GM21515 (cell line): ENCODE results near the gene ZNF613.
"Not testable (repeated sequence)": the region's sequence is repeated elsewhere in the genome, so short reads cannot be mapped to it uniquely, and the experiment has no call there.

Experiments used
- ATAC-seq: cut with Tn5 transposase; IDR thresholded peaks from one replicate; pipeline ENCODE4 v1.9.1; 2021; ENCODE audit not compliant: unreplicated experiment

ZNF613 gene

DNA sequence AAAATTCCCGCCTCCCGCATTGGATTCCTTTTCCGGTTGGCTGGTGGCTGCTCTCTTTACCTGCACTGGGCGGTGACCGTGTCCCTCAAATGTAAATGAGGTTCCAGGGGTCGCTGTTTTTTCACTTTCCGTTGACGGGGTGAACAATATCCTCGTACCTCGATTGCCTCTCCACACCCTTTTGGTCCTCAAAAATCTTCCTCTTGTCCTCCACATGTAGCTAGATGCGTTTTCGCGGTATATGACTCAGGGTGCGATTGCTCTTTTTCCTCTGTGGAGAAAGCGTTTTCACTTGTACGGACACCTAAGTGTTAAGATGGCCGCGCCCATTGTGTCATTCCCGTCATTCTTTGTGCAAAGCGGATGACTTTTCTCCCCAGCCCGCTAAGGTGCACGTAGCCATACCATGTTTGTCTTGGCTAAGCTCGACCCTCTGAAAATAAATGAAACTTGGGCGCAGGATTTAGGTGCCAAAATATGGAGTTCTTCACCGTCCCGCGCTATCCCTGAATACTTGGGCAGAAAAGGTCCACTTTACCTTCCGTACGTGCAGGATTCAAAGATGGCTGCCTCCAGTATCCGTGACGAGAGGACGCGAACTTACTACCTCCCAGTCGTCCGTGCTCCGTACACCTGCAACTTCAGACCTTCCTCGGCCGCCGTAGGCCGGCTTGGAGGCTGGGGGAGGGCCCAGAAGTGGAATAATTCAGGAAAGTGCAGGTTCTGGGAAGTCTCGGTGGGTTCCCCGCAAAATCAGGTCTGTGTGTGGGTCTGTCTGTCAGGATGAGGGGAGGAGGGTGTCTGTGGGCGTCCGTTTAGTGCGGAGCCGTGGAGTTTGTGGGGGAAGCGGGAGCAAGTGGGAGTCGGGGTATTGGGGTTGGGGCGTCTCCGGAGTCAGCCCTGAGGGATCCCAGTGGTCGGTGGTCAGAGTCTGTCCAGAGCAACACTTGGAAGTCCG, at the start of gene ZNF613:
Gene ZNF613 (plus strand): TSS at position 689 of the 958 bp plus-strand sequence. CDS start 8,749 bp downstream, outside the sequence.
- peak; percentile 78 for ATAC-seq

DNA sequence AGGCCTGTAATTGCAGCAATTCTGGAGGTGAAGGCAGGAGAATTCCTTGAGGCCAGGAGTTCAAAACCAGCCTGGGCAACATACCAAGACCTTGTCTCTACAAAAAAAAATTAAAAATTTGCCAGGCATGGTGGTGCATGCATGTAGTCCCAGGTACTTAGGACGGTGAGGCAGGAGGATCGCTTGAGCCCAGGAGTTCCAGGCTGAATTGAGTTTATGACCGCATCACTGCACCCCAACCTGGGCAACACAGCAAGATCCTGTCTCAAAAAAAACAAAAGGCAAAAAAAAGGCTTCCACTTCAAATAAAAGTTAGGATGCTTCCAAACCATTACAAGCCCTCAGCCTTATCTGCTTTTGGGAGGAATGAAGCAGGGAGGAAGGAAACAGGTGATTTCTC, 44.8 kb upstream of the ZNF613 start:
- no peak for ATAC-seq

DNA sequence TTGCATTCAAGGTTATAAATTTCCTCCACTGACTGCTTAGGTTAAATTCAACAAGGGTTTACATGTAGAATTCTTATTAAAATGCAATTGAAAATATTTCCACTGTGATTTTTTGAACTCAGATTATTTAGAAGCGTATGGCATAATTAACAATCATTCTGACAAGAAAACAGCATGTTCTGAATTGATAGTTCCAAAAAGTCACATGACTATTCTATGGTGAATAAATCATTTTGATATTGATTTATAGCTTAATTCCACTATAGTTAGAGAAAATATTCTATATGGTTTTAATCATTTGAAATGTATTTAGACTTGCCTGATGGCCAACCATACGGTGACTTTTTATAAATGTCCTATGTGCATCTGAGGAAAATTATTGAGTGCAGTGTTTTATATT, 42.6 kb upstream of the ZNF613 start:
- no peak for ATAC-seq

DNA sequence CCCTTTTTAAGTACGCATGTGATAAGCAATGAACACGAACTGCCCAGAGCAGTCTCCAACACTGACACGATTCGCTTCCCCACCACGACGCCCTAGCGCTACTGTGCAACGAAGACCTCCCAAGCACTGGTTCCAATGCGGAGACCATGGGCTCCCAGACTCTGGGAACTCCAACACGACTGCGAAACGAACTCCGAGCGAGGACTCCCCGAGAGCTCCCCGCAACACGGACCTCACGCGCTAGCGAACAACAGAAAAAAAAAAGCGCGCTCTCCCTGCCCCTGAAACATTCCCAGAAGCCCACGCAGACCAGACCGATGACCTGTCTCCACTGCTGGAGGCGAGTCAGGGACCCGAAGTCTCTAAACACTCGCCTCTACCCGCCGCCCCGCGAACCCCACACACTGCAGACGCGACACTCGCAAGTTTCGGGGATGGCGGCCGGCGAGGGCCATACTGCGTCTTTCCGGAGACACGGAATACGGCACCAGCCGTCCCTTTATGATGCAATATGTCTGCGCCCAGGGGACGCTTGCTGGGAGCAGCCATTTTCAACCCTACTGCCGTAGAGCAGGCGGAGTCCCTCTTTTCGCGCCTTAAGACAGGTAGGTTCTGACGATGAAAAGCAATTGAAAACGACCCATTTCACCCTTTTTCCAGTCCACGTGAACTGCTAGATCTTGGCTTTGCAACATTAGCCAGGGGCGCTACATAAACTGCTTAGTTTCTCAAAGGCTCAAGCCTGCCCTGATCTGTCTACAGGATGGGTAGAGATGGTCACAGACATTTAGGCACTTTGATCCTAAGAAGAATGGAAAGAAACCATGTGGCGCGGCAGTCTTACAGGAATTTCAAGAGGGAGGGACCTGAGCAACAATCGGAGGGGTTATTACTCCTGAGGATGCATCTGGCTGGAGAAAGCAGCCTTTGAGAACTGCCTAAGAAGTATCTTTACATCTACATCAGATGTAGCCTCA, 39.5 kb upstream of the ZNF613 start, which contains the start of gene ZNF577:
Gene ZNF577 (minus strand): TSS at position 430 of the 977 bp plus-strand sequence. CDS start 7,569 bp downstream, outside the sequence.
- ATAC-seq, result no peak

DNA sequence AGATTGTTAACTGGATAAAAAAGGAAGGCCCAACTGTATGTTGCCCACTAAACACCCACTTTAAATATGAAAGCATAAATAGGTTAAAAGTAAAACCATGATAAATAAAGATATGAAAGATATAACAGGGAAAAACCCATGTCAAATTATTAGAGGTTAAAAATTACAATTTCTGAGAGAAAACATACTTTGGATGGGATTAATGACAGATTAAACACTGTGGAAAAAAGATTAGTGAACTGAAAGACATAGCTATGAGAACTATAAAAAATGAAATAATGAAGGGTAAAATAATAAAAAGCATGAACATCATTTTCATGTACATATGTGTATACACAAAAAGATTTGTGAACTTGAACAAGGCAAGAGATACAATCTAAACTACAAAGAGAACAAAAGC, 37.3 kb upstream of the ZNF613 start:
- ATAC-seq, result no peak

DNA sequence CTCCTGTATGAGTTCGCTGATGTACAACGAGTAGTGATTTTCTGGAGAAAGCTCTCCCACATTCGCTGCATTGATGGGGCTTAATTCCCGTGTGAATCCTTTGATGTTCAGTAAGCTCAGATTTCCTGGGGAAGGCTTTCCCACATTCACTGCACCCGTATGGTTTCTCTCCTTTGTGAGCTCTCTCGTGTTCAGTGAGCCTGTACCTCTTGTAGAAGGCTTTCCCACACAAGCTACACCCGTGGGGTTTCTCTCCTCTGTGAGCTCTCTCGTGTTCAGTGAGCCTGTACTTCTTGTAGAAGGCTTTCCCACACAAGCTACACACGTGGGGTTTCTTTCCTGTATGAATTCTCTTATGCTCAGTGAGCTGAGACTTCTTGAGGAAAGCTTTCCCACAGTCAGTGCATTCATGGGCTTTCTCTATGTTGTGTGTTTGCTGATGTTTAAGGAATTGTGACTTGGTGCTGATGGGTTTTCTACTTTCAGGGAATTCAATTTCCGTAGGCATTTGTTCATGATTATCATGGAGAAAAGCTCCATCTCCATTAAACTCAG, 36.0 kb upstream of the ZNF613 start:
- no peak for ATAC-seq

DNA sequence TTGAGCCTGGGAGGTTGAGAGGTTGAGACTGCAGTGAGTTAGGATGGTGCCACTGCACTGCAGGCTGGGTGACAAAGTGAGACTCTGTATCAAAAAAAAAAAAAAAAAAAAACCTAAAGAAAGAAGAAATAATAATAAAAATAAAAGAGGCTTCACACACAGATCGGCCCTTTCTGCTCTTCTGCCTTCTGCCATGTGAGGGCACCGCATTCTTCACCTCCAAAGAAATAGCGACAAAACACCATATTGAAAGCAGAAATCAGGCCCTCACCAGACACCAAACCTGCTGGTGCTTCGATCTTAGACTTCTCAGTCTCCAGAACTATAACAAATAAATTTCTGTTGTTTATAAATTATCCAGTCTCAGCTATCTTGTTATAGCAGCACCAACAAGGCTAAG, 25.4 kb upstream of the ZNF613 start:
- ATAC-seq, result no peak

DNA sequence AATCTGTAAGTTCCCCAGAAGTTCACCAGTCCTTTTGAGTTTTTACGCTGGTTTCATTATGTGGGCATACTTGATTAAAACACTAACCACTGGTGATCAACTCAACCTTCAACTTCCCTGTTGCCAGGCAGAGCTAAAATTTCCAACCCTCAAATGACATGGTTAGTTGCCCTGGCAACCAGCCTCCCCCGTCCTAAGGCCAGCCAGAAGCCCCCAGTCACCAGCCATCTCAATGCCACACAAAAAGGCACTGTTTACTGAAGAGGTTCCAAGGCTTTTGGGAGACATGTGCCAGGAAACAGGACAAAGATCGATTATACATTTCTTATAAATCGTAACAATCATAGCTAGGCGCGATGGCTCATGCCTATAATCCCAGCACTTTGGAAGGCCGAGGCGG, 24.1 kb upstream of the ZNF613 start:
- ATAC-seq, result no peak

DNA sequence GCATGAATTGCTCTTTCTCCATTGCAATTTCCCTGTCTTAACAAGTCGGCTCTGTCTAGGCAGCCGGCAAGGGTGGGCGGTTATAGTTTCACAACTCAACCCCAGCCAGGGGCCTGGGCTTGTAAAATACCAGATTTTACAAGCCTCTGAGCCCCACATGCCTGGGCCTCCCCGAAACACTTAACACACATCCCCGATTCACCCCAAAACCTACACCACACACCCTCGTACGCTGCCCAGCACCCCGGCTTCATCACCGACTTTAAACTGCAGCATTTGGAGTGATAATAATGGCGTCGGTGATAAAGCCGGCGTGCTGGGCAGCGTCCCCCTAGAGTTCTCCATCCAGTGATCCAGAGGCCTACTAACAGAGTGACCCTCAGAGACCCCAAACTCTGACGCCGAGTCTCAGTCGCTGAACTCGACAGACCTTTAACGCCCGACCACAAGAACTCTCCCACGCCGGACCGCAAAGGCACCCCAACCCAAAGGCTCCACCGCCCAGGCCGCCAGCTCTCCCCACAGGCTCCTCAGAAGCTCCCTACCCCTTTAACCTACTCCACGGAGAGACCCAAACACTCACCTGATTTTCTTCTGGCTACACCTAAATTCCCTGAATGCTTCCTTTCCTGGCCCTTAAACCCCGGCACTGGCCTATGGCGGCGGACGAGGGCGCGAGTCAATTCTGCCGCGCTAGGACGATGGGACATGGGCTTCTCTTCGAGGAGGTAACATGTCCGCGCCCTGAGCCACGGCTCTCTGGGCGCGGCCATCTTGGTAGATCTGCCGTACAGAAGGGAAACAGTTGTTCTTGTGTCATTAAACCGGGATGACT, 22.7 kb upstream of the ZNF613 start, which contains the start of gene ZNF649:
Gene ZNF649 (minus strand): TSS at position 687 of the 835 bp plus-strand sequence. CDS start 4,910 bp downstream, outside the sequence.
- ATAC-seq, result peak; percentile 91

DNA sequence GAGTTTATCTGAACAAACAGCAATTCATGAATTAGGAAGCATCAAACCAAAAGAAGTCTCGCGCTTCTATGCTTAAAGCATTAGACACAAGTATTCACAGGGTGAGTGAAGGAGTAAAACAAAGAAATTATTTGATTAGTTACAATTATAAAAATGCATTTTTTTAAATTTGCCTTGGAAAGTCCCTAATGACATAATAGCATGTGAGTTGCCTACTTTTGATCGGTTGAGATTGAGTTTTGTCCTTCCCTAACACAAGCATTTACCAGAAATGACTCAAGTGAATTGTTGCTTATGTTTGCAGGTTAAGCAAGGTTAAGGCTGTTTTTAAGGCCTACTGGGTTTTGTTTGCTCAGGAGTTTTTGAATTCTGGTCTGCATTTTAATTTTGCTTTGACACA, 22.1 kb upstream of the ZNF613 start:
- no peak for ATAC-seq

DNA sequence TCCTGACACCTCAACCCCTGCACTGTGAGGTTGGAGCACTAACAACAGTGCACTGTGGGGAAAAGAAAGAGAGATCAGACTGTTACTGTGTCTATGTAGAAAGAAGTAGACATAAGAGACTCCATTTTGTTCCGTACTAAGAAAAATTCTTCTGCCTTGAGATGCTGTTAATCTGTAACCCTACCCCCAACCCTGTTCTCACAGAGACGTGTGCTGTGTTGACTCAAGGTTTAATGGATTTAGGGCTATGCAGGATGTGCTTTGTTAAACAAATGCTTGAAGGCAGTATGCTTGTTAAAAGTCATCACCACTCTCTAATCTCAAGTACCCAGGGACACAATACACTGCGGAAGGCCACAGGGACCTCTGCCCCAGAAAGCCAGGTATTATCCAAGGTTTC, 21.6 kb upstream of the ZNF613 start:
- ATAC-seq, result not testable (repeated sequence)

DNA sequence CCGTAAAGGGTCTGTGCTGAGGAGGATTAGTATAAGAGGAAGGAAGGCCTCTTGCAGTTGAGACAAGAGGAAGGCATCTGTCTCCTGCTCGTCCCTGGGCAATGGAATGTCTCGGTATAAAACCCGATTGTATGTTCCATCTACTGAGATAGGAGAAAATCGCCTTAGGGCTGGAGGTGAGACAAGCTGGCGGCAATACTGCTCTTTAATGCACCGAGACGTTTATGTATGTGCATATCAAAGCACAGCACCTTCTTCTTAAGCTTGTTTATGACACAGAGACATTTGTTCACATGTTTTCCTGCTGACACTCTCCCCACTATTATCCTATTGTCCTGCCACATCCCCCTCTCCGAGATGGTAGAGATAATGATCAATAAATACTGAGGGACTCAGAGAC, 21.2 kb upstream of the ZNF613 start:
- not testable (repeated sequence) for ATAC-seq

DNA sequence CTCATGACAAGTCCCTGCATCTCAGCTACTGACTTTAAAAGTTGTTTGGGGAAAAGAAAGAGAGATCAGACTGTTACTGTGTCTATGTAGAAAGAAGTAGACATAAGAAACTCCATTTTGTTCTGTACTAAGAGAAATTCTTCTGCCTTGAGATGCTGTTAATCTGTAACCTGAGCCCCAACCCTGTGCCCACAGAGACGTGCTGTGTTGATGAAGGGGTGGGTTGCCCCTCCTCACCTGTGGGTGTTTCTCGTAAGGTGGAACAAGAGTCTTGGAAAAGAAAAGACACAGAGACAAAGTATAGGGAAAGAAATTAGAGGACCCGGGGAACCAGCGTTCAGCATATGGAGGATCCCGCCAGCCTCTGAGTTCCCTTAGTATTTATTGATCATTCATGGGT, 19.3 kb upstream of the ZNF613 start:
- ATAC-seq, result not testable (repeated sequence)

DNA sequence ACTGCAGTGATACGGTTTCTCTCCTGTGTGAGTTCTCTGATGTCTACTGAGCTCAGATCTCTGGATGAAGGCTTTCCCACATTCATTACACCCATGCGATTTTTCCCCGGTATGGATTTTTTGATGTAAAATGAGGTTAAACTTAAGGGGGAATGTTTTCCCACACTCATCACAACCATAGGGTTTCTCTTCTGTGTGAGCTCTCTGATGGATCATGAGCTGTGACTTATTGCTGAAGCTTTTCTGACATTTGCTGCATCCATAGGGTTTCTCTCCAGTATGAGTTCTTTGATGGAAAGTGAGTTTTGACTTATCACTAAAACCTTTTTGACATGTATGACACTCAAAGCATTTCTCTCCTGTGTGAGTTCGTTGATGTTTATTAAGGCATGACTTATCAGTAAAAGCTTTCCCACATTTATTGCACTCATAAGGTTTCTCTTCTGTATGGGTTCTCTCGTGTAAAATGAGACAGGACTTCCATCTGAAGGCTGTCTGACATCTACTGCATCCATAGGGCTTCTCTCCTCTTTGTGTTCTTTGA, 11.9 kb upstream of the ZNF613 start:
- ATAC-seq, result no peak

DNA sequence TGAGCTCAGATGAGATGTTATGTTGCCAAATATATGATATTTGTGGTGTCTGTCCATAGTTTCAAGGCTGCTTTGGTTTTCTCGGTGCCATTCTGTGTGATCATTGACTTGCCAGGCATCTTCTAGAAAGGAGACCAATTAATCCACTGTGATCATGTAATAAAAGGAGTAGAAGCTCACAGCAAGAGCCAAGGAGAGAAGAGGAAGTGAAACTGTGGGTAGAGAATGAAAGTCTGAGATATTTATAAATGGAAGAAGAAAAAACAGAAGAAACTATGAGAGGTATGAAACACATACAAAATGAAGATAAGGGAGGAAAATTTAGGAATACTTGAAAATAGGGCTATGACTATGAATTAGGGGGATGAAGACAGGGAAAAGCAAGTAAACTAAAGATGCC, 11.1 kb upstream of the ZNF613 start:
- ATAC-seq, result no peak

DNA sequence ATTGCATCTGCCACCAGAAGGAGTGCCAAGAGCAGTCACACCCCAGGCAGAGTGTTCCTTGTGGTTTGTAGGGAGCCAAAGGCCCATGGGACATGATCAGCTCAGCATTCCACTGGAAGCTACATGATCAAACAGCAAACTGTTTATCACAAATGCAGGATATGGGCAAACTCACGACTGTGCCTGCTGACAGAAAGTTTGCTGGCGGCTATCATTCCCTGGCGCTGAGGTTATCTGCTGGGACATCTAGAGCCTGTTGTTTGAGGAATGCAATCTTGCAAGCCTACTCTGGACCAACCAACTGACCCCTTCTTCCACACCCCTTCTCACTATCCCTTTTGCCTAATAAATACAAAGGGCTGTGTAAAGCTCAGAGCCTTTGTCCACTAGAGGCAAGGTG, 7.7 kb upstream of the ZNF613 start:
- ATAC-seq, result no peak

DNA sequence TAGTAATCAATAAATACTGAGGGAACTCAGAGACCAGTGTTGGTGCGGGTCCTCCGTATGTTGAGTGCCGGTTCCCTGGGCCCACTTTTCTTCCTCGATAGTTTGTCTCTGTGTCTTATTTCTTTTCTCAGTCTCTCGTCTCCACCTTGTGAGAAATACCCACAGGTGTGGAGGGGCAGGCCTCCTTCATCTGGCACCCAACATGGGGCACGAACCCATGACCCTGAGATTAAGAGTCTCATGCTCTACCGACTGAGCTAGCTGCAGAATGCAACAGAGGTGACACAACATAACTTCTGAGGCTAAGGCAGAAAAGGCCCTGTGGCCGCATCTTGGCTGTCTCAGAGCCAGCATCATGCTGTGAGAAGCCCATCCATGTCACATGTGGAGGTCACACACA, 5.3 kb upstream of the ZNF613 start:
- no peak for ATAC-seq

DNA sequence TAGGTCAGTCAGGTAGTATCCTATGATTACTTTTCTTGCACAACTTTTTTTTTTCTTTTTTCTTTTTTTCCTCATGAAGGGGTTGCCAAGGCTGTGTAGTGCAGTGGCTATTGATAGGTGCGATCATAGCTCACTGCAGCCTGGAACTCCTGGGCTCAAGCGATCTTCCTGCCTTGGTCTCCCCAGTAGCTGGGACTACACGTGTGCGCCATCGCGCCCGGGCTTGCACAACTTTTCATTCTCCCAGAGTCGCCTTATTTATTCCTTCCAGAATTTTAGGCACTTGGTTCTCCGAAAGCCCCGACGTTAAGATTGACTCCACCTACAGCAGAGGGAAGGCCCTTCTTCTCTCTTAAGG, 867 bp upstream of the ZNF613 start:
- ATAC-seq, result no peak

DNA sequence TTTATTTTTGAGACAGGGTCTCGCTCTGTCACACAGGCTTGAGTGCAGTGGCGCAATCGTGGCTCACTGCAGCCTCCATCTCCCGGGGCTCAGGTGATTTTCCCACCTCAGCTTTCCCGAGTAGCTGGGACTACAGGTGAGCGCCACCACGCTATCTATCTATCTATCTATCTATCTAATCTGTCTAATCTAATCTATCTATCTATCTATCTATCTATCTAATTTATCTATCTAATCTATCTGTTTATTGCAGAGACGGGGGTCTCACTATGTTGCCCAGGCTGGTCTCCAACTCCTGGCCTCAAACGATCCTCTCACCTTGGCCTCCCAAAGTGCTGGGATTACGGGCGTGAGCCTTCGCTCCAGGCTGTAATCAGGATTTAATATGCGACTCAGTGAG, 587 bp downstream of the ZNF613 start:
- ATAC-seq, result no peak

DNA sequence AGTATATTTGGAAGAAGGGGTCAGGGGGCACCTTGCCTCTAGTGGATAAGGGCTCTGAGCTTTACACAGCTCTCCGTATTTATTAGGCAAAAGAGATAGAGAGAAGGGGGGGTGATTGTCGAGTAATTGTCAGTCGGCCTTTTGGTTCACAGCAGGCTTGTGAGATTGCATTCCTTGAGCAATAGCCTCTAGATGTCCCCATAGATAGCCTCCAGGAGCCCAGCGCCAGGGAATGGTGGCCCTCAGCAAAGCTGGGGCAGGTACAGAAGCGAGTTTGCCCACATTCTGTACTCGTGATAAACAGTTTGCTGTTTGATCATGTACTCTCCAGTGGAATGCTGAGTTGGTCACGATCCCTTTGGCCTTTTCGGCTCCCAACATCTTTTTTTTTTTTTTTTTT, 4.6 kb downstream of the ZNF613 start:
- no peak for ATAC-seq
